K562 (cell line): ENCODE results near the gene KISS1R. TPM values are rescaled to one million over a fixed set of nuclear protein-coding genes. Genes with fewer than 3 reads are reported as not detected.
A peak's percentile ranks its signal among the peaks of the same experiment; 100 is the strongest.

Experiments
- ARNT ChIP-seq, 2 experiments: fragments of 450-650 bp; IDR thresholded peaks; 2 replicates each; pipeline ENCODE4 v1.6.1; 2016; ENCODE audit warnings: mild to moderate bottlenecking in 1 of 2
- BMI1 ChIP-seq: fragments of 150-350 bp; IDR thresholded peaks from 2 replicates; pipeline ENCODE4 v1.6.1; 2014; ENCODE audit warnings: low read length
- BRD4 ChIP-seq: fragments of 200-600 bp; sonication (generic); IDR thresholded peaks from 2 replicates; pipeline ENCODE4 v1.6.1; 2017; ENCODE audit warnings: inconsistent platforms
- CEBPB ChIP-seq: fragments of 450-650 bp; IDR thresholded peaks from 2 replicates; pipeline ENCODE4 v1.6.1; 2016; ENCODE audit warnings: missing genetic modification characterization, missing compliant biosample characterization
- CREB1 ChIP-seq, 2 experiments: sonication (generic) in 1 of 2; formaldehyde crosslinking in 1 of 2; IDR thresholded peaks; 2 replicates each; pipeline versions ENCODE4 v1.6.1 to v1.8.0; 2012 to 2022; ENCODE audit warnings: inconsistent platforms in 1 of 2, mild to moderate bottlenecking in 1 of 2, missing genetic modification reagents in 1 of 2, moderate library complexity in 1 of 2
- CTBP1 ChIP-seq: fragments of 450-650 bp; IDR thresholded peaks from 2 replicates; pipeline ENCODE4 v1.6.1; 2016; ENCODE audit warnings: borderline replicate concordance
- DIDO1 ChIP-seq: fragments of 450-650 bp; IDR thresholded peaks from 2 replicates; pipeline ENCODE4 v1.6.1; 2016; ENCODE audit warnings: low read depth, missing biosample characterization, missing genetic modification characterization
- DPF2 ChIP-seq: fragments of 450-650 bp; IDR thresholded peaks from 2 replicates; pipeline ENCODE4 v1.6.1; 2016
- FOXM1 ChIP-seq, 2 experiments: fragments of 450-650 bp in 1 of 2; sonication (generic) in 1 of 2; formaldehyde crosslinking in 1 of 2; IDR thresholded peaks; 2 replicates each; pipeline versions ENCODE4 v1.6.1 to v1.9.0; 2017 to 2022; ENCODE audit warnings: low read depth in 2 of 2, mild to moderate bottlenecking in 2 of 2, missing genetic modification reagents in 1 of 2, moderate library complexity in 1 of 2
- IRF9 ChIP-seq: fragments of 450-650 bp; IDR thresholded peaks from 2 replicates; pipeline ENCODE4 v1.6.1; 2016; ENCODE audit warnings: missing biosample characterization, missing genetic modification characterization
- NFXL1 ChIP-seq: fragments of 450-650 bp; formaldehyde crosslinking; IDR thresholded peaks from 2 replicates; pipeline ENCODE4 v1.4.0; 2021; ENCODE audit warnings: mild to moderate bottlenecking
- NR4A1 ChIP-seq, 2 experiments: fragments of 250-450 bp in 1 of 2; fragments of 450-650 bp in 1 of 2; sonication (Bioruptor Pico) in 1 of 2; IDR thresholded peaks; 2 replicates each; pipeline versions ENCODE4 v1.4.0 to v1.6.1; 2016 to 2020; ENCODE audit warnings: mild to moderate bottlenecking in 2 of 2, missing compliant biosample characterization in 1 of 2, missing genetic modification characterization in 1 of 2, moderate library complexity in 1 of 2
- POLR2AphosphoS2 ChIP-seq: IDR thresholded peaks from 2 replicates; pipeline ENCODE4 v1.6.1; 2012; ENCODE audit warnings: low read length, improper control_type of control experiment
- SIN3B ChIP-seq: fragments of 450-650 bp; IDR thresholded peaks from 2 replicates; pipeline ENCODE4 v1.6.1; 2017; ENCODE audit warnings: low read depth, mild to moderate bottlenecking, moderate library complexity
- SMARCA5 ChIP-seq: fragments of 450-650 bp; IDR thresholded peaks from 2 replicates; pipeline ENCODE4 v1.6.1; 2016
- THAP12 ChIP-seq: fragments of 250-450 bp; sonication (Bioruptor Pico); IDR thresholded peaks from 2 replicates; pipeline ENCODE4 v1.9.0; 2021; ENCODE audit warnings: mild to moderate bottlenecking, inconsistent platforms
- UBTF ChIP-seq, 2 experiments: IDR thresholded peaks; 2 replicates each; pipeline ENCODE4 v1.6.1; 2012; ENCODE audit warnings: improper control_type of control experiment in 2 of 2, low read depth in 2 of 2, low read length in 2 of 2, borderline replicate concordance in 1 of 2
- ZC3H8 ChIP-seq: fragments of 450-650 bp; IDR thresholded peaks from 2 replicates; pipeline ENCODE4 v1.6.1; 2017
- ZNF174 ChIP-seq: fragments of 250-450 bp; sonication (Bioruptor Pico); IDR thresholded peaks from 2 replicates; pipeline ENCODE4 v1.4.0; 2020; ENCODE audit warnings: mild to moderate bottlenecking
- ZNF431 ChIP-seq: sonication (generic); formaldehyde crosslinking; IDR thresholded peaks from 2 replicates; pipeline ENCODE4 v1.8.0; 2022; ENCODE audit warnings: mild to moderate bottlenecking, missing genetic modification reagents
- ZNF707 ChIP-seq: fragments of 250-450 bp; sonication (Bioruptor Pico); conservative IDR thresholded peaks from 2 replicates; pipeline ENCODE4 v1.8.0; 2022; ENCODE audit warnings: inconsistent platforms, mild to moderate bottlenecking, moderate library complexity
- polyA plus RNA-seq, 8 experiments: library from polyadenylated mRNA; depleted of rRNA in 4 of 8; stranded (reverse) in 5 of 8; unstranded in 3 of 8; fragments of >200 nt; fragmentation: Nextera tagmentation in 2 of 8; fragmentation: Illumina TruSeq in 1 of 8; extraction: Ambion mirVana in 2 of 8; extraction: Trizol in 1 of 8; gene quantifications; 2 replicates each; pipeline versions ENCODE4 v1.2.1 to v1.2.3, GENCODE V29; 2011 to 2014; ENCODE audit warnings: inconsistent platforms in 1 of 8, missing spikeins in 1 of 8
- total RNA-seq, 7 experiments: library from RNA; depleted of rRNA in 6 of 7; stranded (reverse); fragments of >200 nt in 6 of 7; fragmentation: Illumina TruSeq in 2 of 7; extraction: Trizol in 2 of 7; gene quantifications; 2 replicates each; pipeline versions ENCODE4 v1.2.1 to v1.2.3, GENCODE V29; 2011 to 2021; ENCODE audit warnings: low replicate concordance in 1 of 7

The KISS1R gene
- total and polyA plus RNA-seq, 9 of the 15 experiments (the other 6 are each of a cell fraction or from before 2014, with no cell fraction given): 0.37 to 39.4 (median 2.0) TPM

- TF ChIP-seq THAP12 (CRISPR knock-in tag) (no peak), IRF9 (tag) (no peak), FOXM1 (IDR thresholded peaks at IDR 0.05; ENCODE audit: low read depth) (peak; percentile 44; the same call in 1 of the 2 replicates), FOXM1 (CRISPR knock-in tag; IDR thresholded peaks at IDR 0.05; ENCODE audit: low read depth) (no peak), POLR2AphosphoS2 (no peak), SIN3B (no peak), ZNF174 (CRISPR knock-in tag) (no peak), ZNF707 (no peak), BMI1 (no peak), UBTF (IDR thresholded peaks at IDR 0.05; ENCODE audit: borderline replicate concordance in 1 of 2, low read depth in 2 of 2, low read length in 2 of 2) (peak in 1 of 2 experiments; percentile 60; a peak in 1 of 4 replicates), ZC3H8 (no peak), SMARCA5 (peak; percentile 98), CTBP1 (peak; percentile 42), NFXL1 (CRISPR knock-in tag) (no peak), CEBPB (tag) (no peak), CREB1 (IDR thresholded peaks at IDR 0.05) (no peak), CREB1 (CRISPR knock-in tag; IDR thresholded peaks at IDR 0.05) (no peak), ZNF431 (CRISPR knock-in tag) (no peak), BRD4 (no peak), DPF2 (peak; percentile 82), DIDO1 (tag) (no peak), ARNT (IDR thresholded peaks at IDR 0.05) (peak in 1 of 2 experiments; percentile 20; a peak in 1 of 4 replicates), NR4A1 (CRISPR knock-in tag; IDR thresholded peaks at IDR 0.05) (no peak), NR4A1 (tag; IDR thresholded peaks at IDR 0.05) (no peak)
Observed at GRCh38 chr19:954672-955494, 37.8 kb downstream of the KISS1R start (continued).
